Adrenal gland (tissue), 12 donors: ENCODE measurements around the gene GCN1. TPM values are rescaled to one million over a fixed set of nuclear protein-coding genes. Genes with fewer than 3 reads are reported as not detected.

Experiments
- DNase-seq, 7 donors: peaks; one replicate each; pipeline ENCODE4 v3.0.0-alpha.2; 2019 to 2020
- H3K27ac ChIP-seq, 5 donors: fragments of 200-600 bp; sonication (generic) in 4 of 5; 1 replicate in 3 of 5; 2 replicates in 2 of 5; pipeline versions ENCODE4 v1.5.1 to v1.8.0; 2016 to 2020; ENCODE audit warnings: mild to moderate bottlenecking in 1 of 5
- H3K27me3 ChIP-seq: fragments of 200-600 bp; 2 replicates; pipeline ENCODE4 v1.8.0; 2021
- H3K36me3 ChIP-seq, 2 donors: fragments of 200-600 bp; replicated peaks in 1 of 2; 1 replicate in 1 of 2; 2 replicates in 1 of 2; pipeline versions ENCODE4 v1.5.1 to v1.8.0; 2018 to 2022
- H3K4me1 ChIP-seq, 2 donors: fragments of 200-600 bp; replicated peaks in 1 of 2; 1 replicate in 1 of 2; 2 replicates in 1 of 2; pipeline versions ENCODE4 v1.5.1 to v1.8.0; 2018 to 2021
- H3K4me3 ChIP-seq, 4 donors: fragments of 200-600 bp; sonication (generic) in 3 of 4; one replicate each; pipeline ENCODE4 v1.5.1; 2016 to 2018
- H3K9me3 ChIP-seq, 3 donors: fragments of 200-600 bp; sonication (generic) in 1 of 3; replicated peaks in 1 of 3; 1 replicate in 2 of 3; 2 replicates in 1 of 3; pipeline versions ENCODE4 v1.5.1 to v1.8.0; 2016 to 2021
- CTCF ChIP-seq, 6 experiments: fragments of 450-650 bp in 4 of 6; fragments of 200-600 bp in 2 of 6; sonication (generic) in 1 of 6; IDR thresholded peaks; 1 replicate in 5 of 6; 2 replicates in 1 of 6; pipeline versions ENCODE4 v1.5.1 to v1.8.0; 2016 to 2021; ENCODE audit warnings: antibody characterized with exemption in 6 of 6, mild to moderate bottlenecking in 2 of 6, moderate library complexity in 1 of 6
- POLR2A ChIP-seq, 2 donors: fragments of 450-650 bp; IDR thresholded peaks; one replicate each; pipeline ENCODE4 v1.6.1; 2017; ENCODE audit warnings: antibody characterized with exemption in 2 of 2, mild to moderate bottlenecking in 2 of 2, moderate library complexity in 1 of 2
- WGBS, 4 donors: extraction: QIAGEN DNeasy Blood & Tissue Kit in 2 of 4; methylation state at CpG; one replicate each; pipeline versions ENCODE4 v1.1.5 to v1.1.7; 2013 to 2017; 5-methylcytosine and 5-hydroxymethylcytosine counted together
- intact Hi-C, 2 donors: fragments of 100-400 bp; cut with DNase I; formaldehyde crosslinking; loops; one replicate each; pipeline versions ENCODE4 v1.14.1 to v1.15.0; 2022 to 2023
- polyA plus RNA-seq, 3 donors: library from polyadenylated mRNA; stranded (reverse); fragments of 200-250 nt in 2 of 3; fragments of 350-450 nt in 1 of 3; fragmentation: Illumina TruSeq in 1 of 3; extraction: RNeasy Lipid Tissue Mini Kit (QIAGEN cat#74804) in 1 of 3; gene quantifications; one replicate each; pipeline ENCODE4 v1.2.3, GENCODE V29; 2013 to 2014
- total RNA-seq, 9 donors: library from RNA; depleted of rRNA in 4 of 9; stranded (reverse); fragments of >200 nt in 4 of 9; fragments of 120-200 nt in 1 of 9; fragmentation: NEBNext Ultra II Directional in 1 of 9; extraction: Animal tissue kit (Norgen Biotek cat#: 25700) in 1 of 9; gene quantifications; one replicate each; pipeline versions ENCODE4 v1.1.0 to v1.2.4, GENCODE V29; 2013 to 2023
- donor health status: healthy with polysubstance abuse.
- donor health status: Bipolar disorder and iron deficiency.
- donor health status: DM: yes; HTN: yes; CAD: no.
- donor health status: DM: no; HTN: no; CAD: no.
- donor health status: DM: no; HTN: no; CAD: no.
- donor health status: DM: yes; HTN: yes; CAD: no.

GCN1 gene
- total and polyA plus RNA-seq, 12 donors, result 22.0 to 98.5 (median 46.5) TPM

- no peak for DNase-seq
- intact Hi-C loops, result no loop called here
- no peaks in the 10 kb centered on the region for H3K4me1 ChIP-seq
- WGBS, 4 donors, result 74 to 94% (median 82%) methylated on average over 9 of the region's 9 CpGs
- peaks cover 0 to 100% of the 10 kb centered on the region in 2 donors for H3K36me3 ChIP-seq
- TF ChIP-seq CTCF (IDR thresholded peaks at IDR 0.05) (no peak), POLR2A (IDR thresholded peaks at IDR 0.05) (no peak)
- no peak overlapping the region for H3K4me3 ChIP-seq
- H3K9me3 ChIP-seq, result no peaks in the 10 kb centered on the region
- no peaks in the 10 kb centered on the region for H3K27me3 ChIP-seq
- no peak overlapping the region for H3K27ac ChIP-seq
Observed at GRCh38 chr12:120132054-120132836, 62.3 kb downstream of the GCN1 start.

- intact Hi-C loops, result no loop called here
- no peak for DNase-seq
- WGBS, 4 donors, result 89 to 99% (median 95%) methylated on average over 12 to 15 of the region's 15 CpGs
- no peak overlapping the region for H3K4me3 ChIP-seq
- no peak overlapping the region for H3K27ac ChIP-seq
- H3K27me3 ChIP-seq, result no peaks in the 10 kb centered on the region
- H3K4me1 ChIP-seq, result peaks cover 4 to 10% of the 10 kb centered on the region in 2 donors
- TF ChIP-seq POLR2A (IDR thresholded peaks at IDR 0.05) (no peak), CTCF (IDR thresholded peaks at IDR 0.05) (no peak)
- H3K9me3 ChIP-seq, result no peaks in the 10 kb centered on the region
- peaks cover 0 to 89% of the 10 kb centered on the region in 2 donors for H3K36me3 ChIP-seq
Observed at GRCh38 chr12:120131116-120131515, 63.4 kb downstream of the GCN1 start.

GRCh38 chr12:120130011-120130410 lies 64.5 kb downstream of the GCN1 start:
- Histone ChIP-seq H3K36me3 (peaks cover 0 to 78% of the 10 kb centered on the region in 2 donors), H3K4me3 (no peak overlapping the region), H3K27me3 (no peaks in the 10 kb centered on the region), H3K27ac (no peak overlapping the region), H3K4me1 (peaks cover 5 to 14% of the 10 kb centered on the region in 2 donors), H3K9me3 (no peaks in the 10 kb centered on the region)
- no peak for TF ChIP-seq CTCF (IDR thresholded peaks at IDR 0.05)
- WGBS, 4 donors, result 86 to 92% (median 90%) methylated on average over 4 to 6 of the region's 6 CpGs
- no peak for DNase-seq
- intact Hi-C loops, result no loop called here

- no peak overlapping the region for H3K4me3 ChIP-seq
- no peaks in the 10 kb centered on the region for H3K9me3 ChIP-seq
- H3K36me3 ChIP-seq, result peaks cover 0 to 44% of the 10 kb centered on the region in 2 donors
- peaks cover 5 to 18% of the 10 kb centered on the region in 2 donors for H3K4me1 ChIP-seq
- 24 to 43% (median 32%) methylated on average over 2 of the region's 2 CpGs for WGBS, 4 donors
- intact Hi-C loops, result no loop called here
- no peaks in the 10 kb centered on the region for H3K27me3 ChIP-seq
- H3K27ac ChIP-seq, result peak overlapping the region; percentile 29 to 81 (median 56)
- TF ChIP-seq POLR2A (IDR thresholded peaks at IDR 0.05) (no peak), CTCF (IDR thresholded peaks at IDR 0.05) (no peak)
- DNase-seq, result peak; percentile 44 to 76 (median 66)
Observed at GRCh38 chr12:120126635-120127005, 67.9 kb downstream of the GCN1 start.
